Measurements from ENCODE around the gene WRAP53.
"Not testable (repeated sequence)": the region's sequence is repeated elsewhere in the genome, so short reads cannot be mapped to it uniquely, and the experiment has no call there.

WRAP53 gene

GRCh38 chr17:7687908-7688807 is at the start of gene WRAP53:
WRAP53 (plus strand) TSS chr17:7688477; CDS start chr17:7688649, 172 bp downstream.
- peak; percentile 95 to 96 for DNase-seq (ENCODE audit: low read depth in 1 of 2, low spot score in 1 of 2)

GRCh38 chr17:7640783-7641182 is 47.5 kb upstream of the WRAP53 start:
- DNase-seq (ENCODE audit: low read depth in 1 of 2, low spot score in 1 of 2): no peak

GRCh38 chr17:7641635-7642034 is 46.6 kb upstream of the WRAP53 start:
- not testable (repeated sequence) for DNase-seq (ENCODE audit: low read depth in 1 of 2, low spot score in 1 of 2)

- DNase-seq (ENCODE audit: low read depth in 1 of 2, low spot score in 1 of 2): no peak
These were observed 43.5 kb upstream of the WRAP53 start for GRCh38 chr17:7644775-7645174.

GRCh38 chr17:7646457-7646856 is 41.8 kb upstream of the WRAP53 start:
- DNase-seq (ENCODE audit: low read depth in 1 of 2, low spot score in 1 of 2): no peak

- no peak for DNase-seq (ENCODE audit: low read depth in 1 of 2, low spot score in 1 of 2)
These were observed 41.3 kb upstream of the WRAP53 start for GRCh38 chr17:7647018-7647417.

- DNase-seq (ENCODE audit: low read depth in 1 of 2, low spot score in 1 of 2): peak; percentile 21 to 59
These were observed 37.7 kb upstream of the WRAP53 start, which contains the start of gene ATP1B2 for GRCh38 chr17:7650509-7651096. ATP1B2 (plus strand) TSS chr17:7650926; CDS start chr17:7651519, 593 bp downstream.

- no peak for DNase-seq (ENCODE audit: low read depth in 1 of 2, low spot score in 1 of 2)
These were observed 37.1 kb upstream of the WRAP53 start for GRCh38 chr17:7651097-7651664.

GRCh38 chr17:7651665-7652387 is 36.5 kb upstream of the WRAP53 start:
- no peak for DNase-seq (ENCODE audit: low read depth in 1 of 2, low spot score in 1 of 2)

GRCh38 chr17:7652388-7653356 is 35.6 kb upstream of the WRAP53 start:
- no peak for DNase-seq (ENCODE audit: low read depth in 1 of 2, low spot score in 1 of 2)

GRCh38 chr17:7654832-7655540 is 33.3 kb upstream of the WRAP53 start:
- no peak for DNase-seq (ENCODE audit: low read depth in 1 of 2, low spot score in 1 of 2)

GRCh38 chr17:7655541-7655840 is 32.8 kb upstream of the WRAP53 start:
- DNase-seq (ENCODE audit: low read depth in 1 of 2, low spot score in 1 of 2): no peak

- no peak for DNase-seq (ENCODE audit: low read depth in 1 of 2, low spot score in 1 of 2)
These were observed 31.2 kb upstream of the WRAP53 start for GRCh38 chr17:7656958-7657609.

- no peak for DNase-seq (ENCODE audit: low read depth in 1 of 2, low spot score in 1 of 2)
These were observed 20.4 kb upstream of the WRAP53 start for GRCh38 chr17:7667656-7668406.

GRCh38 chr17:7668482-7668881 is 19.8 kb upstream of the WRAP53 start:
- DNase-seq (ENCODE audit: low read depth in 1 of 2, low spot score in 1 of 2): no peak

- peak in 1 of 2 donors; percentile 17 for DNase-seq (ENCODE audit: low read depth in 1 of 2, low spot score in 1 of 2)
These were observed 15.0 kb upstream of the WRAP53 start for GRCh38 chr17:7673239-7673638.

GRCh38 chr17:7674934-7675333 is 13.3 kb upstream of the WRAP53 start:
- no peak for DNase-seq (ENCODE audit: low read depth in 1 of 2, low spot score in 1 of 2)

- DNase-seq (ENCODE audit: low read depth in 1 of 2, low spot score in 1 of 2): no peak
These were observed 11.7 kb upstream of the WRAP53 start for GRCh38 chr17:7676533-7676932.
